Measurements from ENCODE around the gene RCOR1. TPM values are rescaled to one million over a fixed set of nuclear protein-coding genes. Genes with fewer than 3 reads are reported as not detected.
"Not testable (repeated sequence)": the region's sequence is repeated elsewhere in the genome, so short reads cannot be mapped to it uniquely, and the experiment has no call there.

Gene RCOR1
- total RNA-seq, 1 donor from 2014 or later, result 25.2 TPM

DNA sequence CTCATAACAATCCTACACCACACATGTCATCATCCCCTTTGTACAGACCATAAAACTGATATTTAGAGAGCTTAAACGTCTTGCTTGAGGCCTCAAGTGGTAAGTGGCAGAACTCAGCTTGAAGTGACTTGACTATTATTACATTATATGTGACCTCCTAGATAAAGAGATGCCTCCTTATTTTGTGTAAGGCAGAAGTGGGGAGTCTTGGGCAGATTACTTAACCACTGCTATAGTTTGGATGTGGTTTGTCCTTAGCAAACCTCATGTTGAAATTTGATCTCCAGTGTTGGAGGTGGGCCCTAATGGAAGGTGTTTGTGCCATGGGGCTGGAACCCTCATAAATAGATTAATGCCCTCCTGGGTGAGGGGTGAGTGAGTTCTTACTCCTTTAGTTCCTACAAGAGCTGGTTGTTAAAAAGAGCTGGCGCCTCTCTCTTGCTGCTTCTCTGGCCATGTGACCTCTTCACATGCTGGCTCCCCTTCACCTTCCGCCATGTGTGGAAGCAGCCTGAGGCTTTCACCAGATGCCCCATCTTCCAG is 37.4 kb downstream of the RCOR1 start:
- Mint-ChIP-seq H3K4me1 (ENCODE audit: low read depth) (peaks cover 14% of the 10 kb centered on the region), H3K36me3 (ENCODE audit: low read depth) (no peaks in the 10 kb centered on the region), H3K27me3 (ENCODE audit: low read depth) (no peaks in the 10 kb centered on the region), H3K27ac (ENCODE audit: unreplicated experiment) (no peak overlapping the region), H3K9me3 (ENCODE audit: low read depth) (no peaks in the 10 kb centered on the region), H3K4me3 (ENCODE audit: unreplicated experiment) (no peak overlapping the region)
- TF ChIP-seq, protein P1, sequence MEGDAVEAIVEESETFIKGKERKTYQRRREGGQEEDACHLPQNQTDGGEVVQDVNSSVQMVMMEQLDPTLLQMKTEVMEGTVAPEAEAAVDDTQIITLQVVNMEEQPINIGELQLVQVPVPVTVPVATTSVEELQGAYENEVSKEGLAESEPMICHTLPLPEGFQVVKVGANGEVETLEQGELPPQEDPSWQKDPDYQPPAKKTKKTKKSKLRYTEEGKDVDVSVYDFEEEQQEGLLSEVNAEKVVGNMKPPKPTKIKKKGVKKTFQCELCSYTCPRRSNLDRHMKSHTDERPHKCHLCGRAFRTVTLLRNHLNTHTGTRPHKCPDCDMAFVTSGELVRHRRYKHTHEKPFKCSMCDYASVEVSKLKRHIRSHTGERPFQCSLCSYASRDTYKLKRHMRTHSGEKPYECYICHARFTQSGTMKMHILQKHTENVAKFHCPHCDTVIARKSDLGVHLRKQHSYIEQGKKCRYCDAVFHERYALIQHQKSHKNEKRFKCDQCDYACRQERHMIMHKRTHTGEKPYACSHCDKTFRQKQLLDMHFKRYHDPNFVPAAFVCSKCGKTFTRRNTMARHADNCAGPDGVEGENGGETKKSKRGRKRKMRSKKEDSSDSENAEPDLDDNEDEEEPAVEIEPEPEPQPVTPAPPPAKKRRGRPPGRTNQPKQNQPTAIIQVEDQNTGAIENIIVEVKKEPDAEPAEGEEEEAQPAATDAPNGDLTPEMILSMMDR (IDR thresholded peaks at IDR 0.05), result no peak
- DNase-seq (ENCODE audit: low spot score), result no peak

DNA sequence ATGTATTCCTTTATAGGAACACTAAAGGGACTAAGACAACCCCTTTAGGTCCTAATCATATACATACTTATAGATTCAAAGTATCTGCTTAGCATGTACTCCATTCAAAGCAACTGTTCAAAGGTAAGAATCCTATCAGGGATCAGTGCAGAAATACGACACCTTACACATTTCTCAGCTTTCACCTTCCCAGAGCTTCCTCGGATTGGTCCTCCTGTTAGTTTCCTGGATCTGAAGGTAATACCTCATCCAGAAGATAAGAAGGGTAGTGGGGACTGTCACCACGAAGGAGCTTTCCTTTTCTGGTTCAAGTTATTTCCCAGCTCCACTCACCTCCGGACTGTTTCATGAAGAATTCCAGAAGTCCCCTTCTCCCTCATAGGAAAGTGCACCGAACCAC is 38.0 kb downstream of the RCOR1 start:
- no peaks in the 10 kb centered on the region for H3K9me3 Mint-ChIP-seq (ENCODE audit: low read depth)
- H3K4me1 Mint-ChIP-seq (ENCODE audit: low read depth), result peaks cover 14% of the 10 kb centered on the region
- H3K4me3 Mint-ChIP-seq (ENCODE audit: unreplicated experiment), result no peak overlapping the region
- no peak for DNase-seq (ENCODE audit: low spot score)
- TF ChIP-seq, protein P1 (IDR thresholded peaks at IDR 0.05), result no peak
- no peaks in the 10 kb centered on the region for H3K36me3 Mint-ChIP-seq (ENCODE audit: low read depth)
- H3K27ac Mint-ChIP-seq (ENCODE audit: unreplicated experiment), result no peak overlapping the region
- H3K27me3 Mint-ChIP-seq (ENCODE audit: low read depth), result no peaks in the 10 kb centered on the region

DNA sequence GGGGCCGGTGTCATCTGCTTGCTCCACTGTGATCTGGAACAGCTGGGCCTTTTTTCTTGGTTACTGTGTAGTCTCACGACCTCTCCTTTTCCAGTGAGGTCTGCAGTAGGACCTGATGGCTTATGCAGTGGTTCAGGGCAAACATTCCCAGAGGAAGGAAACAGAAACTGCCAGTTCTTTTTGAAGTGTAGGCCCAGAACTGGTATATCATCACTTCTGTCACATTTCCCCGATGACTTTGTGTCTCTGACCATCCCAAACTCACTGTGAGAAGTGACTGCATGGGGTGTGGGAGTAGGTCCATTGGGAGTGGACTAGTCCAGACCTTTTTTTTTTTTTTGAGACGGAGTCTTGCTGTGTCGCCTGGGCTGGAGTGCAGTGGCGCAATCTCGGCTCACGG is 38.4 kb downstream of the RCOR1 start:
- Mint-ChIP-seq H3K9me3 (ENCODE audit: low read depth) (no peaks in the 10 kb centered on the region), H3K27ac (ENCODE audit: unreplicated experiment) (no peak overlapping the region), H3K36me3 (ENCODE audit: low read depth) (no peaks in the 10 kb centered on the region), H3K4me1 (ENCODE audit: low read depth) (peaks cover 14% of the 10 kb centered on the region), H3K4me3 (ENCODE audit: unreplicated experiment) (no peak overlapping the region), H3K27me3 (ENCODE audit: low read depth) (no peaks in the 10 kb centered on the region)
- DNase-seq (ENCODE audit: low spot score), result no peak
- TF ChIP-seq, protein P1 (IDR thresholded peaks at IDR 0.05), result no peak

DNA sequence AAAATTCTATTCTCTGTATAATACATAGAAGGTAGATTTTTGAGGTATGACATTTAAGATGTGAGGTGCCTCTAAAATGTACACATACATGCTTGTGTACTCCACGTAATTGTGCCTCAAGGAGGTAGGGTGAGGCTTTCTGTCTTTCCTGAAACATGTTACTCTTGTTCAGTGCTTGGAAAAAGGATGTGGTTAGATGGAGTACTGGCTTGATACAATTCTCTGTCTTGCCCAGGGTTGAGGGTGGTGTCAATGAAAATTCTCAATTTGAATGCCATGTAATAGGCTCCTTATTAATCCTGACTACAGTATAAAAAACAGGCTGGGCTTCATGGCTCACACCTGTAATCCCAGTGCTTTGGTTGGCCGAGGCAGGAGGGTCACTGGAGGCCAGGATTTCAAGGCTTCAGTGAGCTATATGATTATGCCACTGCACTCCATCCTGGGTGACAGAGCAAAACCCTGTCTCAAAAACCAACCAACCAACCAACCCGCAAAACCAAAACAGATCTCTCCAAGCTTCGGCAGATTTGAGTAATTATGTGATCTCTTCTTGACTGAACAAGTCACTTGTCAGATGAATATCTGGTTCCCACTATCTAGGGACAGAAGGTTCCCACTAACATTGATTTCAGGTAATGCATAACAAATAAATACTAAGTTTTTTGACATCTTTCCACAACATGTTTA is 41.6 kb downstream of the RCOR1 start:
- no peaks in the 10 kb centered on the region for H3K36me3 Mint-ChIP-seq (ENCODE audit: low read depth)

DNA sequence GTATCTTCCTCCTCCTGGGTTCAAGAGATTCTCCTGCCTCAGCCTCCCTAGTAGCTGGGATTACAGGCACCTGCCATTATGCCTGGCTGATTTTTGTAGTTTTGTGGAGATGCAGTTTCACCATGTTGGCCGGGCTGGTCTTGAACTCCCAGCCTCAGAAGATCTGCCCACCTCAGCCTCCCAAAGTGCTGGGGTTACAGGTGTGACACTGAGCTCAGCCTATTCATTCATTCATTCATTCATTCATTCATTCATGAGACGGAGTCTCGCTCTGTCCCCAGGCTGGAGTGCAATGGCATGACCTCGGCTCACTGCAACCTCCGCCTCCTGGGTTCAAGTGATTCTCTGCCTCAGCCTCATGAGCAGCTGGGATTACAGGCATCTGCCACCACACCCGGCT is 47.2 kb downstream of the RCOR1 start:
- not testable (repeated sequence) for H3K4me3 Mint-ChIP-seq (ENCODE audit: unreplicated experiment)

More for the DNA sequence above, 41.6 kb downstream of the RCOR1 start:
- Mint-ChIP-seq H3K27ac (ENCODE audit: unreplicated experiment) (no peak overlapping the region), H3K27me3 (ENCODE audit: low read depth) (no peaks in the 10 kb centered on the region), H3K4me1 (ENCODE audit: low read depth) (peaks cover 17% of the 10 kb centered on the region), H3K9me3 (ENCODE audit: low read depth) (no peaks in the 10 kb centered on the region), H3K4me3 (ENCODE audit: unreplicated experiment) (no peak overlapping the region)
- TF ChIP-seq, protein P1 (IDR thresholded peaks at IDR 0.05), result no peak
- DNase-seq (ENCODE audit: low spot score), result no peak

DNA sequence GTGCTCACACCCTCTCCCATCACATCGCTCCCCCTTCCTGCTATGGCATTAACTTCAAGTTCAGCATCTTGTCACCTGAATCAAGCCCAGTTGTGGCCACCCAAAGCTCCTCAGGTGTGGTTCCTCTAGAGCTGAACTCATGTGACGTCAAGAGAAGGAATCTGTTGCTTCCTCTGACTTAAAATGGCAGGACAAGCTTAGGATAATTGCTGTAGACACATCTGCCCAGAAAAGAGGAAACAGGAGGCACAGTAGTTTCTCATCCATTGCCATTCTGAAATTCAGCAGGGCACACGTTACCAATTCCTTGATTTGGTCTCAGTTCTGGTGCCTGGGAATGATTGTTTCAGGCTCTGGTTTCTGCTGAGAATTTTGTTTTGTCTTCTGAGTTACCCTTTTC is 52.1 kb downstream of the RCOR1 start:
- TF ChIP-seq, protein P1 (IDR thresholded peaks at IDR 0.05), result no peak
- Mint-ChIP-seq H3K4me1 (ENCODE audit: low read depth) (peaks cover 21% of the 10 kb centered on the region), H3K27ac (ENCODE audit: unreplicated experiment) (no peak overlapping the region), H3K36me3 (ENCODE audit: low read depth) (no peaks in the 10 kb centered on the region), H3K27me3 (ENCODE audit: low read depth) (no peaks in the 10 kb centered on the region), H3K4me3 (ENCODE audit: unreplicated experiment) (no peak overlapping the region), H3K9me3 (ENCODE audit: low read depth) (no peaks in the 10 kb centered on the region)
- no peak for DNase-seq (ENCODE audit: low spot score)

More for the DNA sequence above, 47.2 kb downstream of the RCOR1 start:
- H3K36me3 Mint-ChIP-seq (ENCODE audit: low read depth); H3K27me3 Mint-ChIP-seq (ENCODE audit: low read depth); DNase-seq (ENCODE audit: low spot score); H3K9me3 Mint-ChIP-seq (ENCODE audit: low read depth); H3K27ac Mint-ChIP-seq (ENCODE audit: unreplicated experiment); H3K4me1 Mint-ChIP-seq (ENCODE audit: low read depth): not testable (repeated sequence)
